HepG2 (cell line): ENCODE measurements around the gene WDR19. TPM values are rescaled to one million over a fixed set of nuclear protein-coding genes. Genes with fewer than 3 reads are reported as not detected.

ENCODE experiments used
- ARNT2 ChIP-seq: sonication (generic); formaldehyde crosslinking; IDR thresholded peaks from 2 replicates; pipeline ENCODE4 v1.8.0; 2022; ENCODE audit warnings: mild to moderate bottlenecking, low read depth, missing genetic modification reagents, moderate library complexity
- ATF4 ChIP-seq, 2 experiments: fragments of 450-650 bp in 1 of 2; sonication (generic) in 1 of 2; formaldehyde crosslinking; IDR thresholded peaks; 2 replicates each; pipeline versions ENCODE4 v1.5.0 to v1.8.0; 2020 to 2022; ENCODE audit warnings: mild to moderate bottlenecking in 1 of 2, missing genetic modification reagents in 1 of 2
- FOXA1 ChIP-seq, 2 experiments: fragments of 450-650 bp in 1 of 2; sonication (generic) in 1 of 2; formaldehyde crosslinking in 1 of 2; IDR thresholded peaks; 2 replicates each; pipeline versions ENCODE4 v1.4.0 to v1.6.1; 2016 to 2020; ENCODE audit warnings: missing genetic modification reagents in 1 of 2
- HHEX ChIP-seq: IDR thresholded peaks from 2 replicates; pipeline ENCODE4 v1.6.1; 2016; ENCODE audit warnings: control low read depth
- JARID2 ChIP-seq: sonication (generic); formaldehyde crosslinking; IDR thresholded peaks from 2 replicates; pipeline ENCODE4 v1.8.1; 2023; ENCODE audit warnings: missing genetic modification reagents, inconsistent platforms; ENCODE audit not compliant: insufficient replicate concordance
- KLF9 ChIP-seq: IDR thresholded peaks from 2 replicates; pipeline ENCODE4 v1.6.1; 2016; ENCODE audit warnings: low read depth
- UBTF ChIP-seq: sonication (generic); formaldehyde crosslinking; IDR thresholded peaks from 2 replicates; pipeline ENCODE4 v1.4.0; 2020; ENCODE audit warnings: mild to moderate bottlenecking, missing genetic modification reagents
- WIZ ChIP-seq: sonication (generic); formaldehyde crosslinking; IDR thresholded peaks from 2 replicates; pipeline ENCODE4 v1.5.1; 2020; ENCODE audit warnings: mild to moderate bottlenecking, missing genetic modification reagents
- ZBTB37 ChIP-seq: sonication (generic); formaldehyde crosslinking; IDR thresholded peaks from 2 replicates; pipeline ENCODE4 v1.4.0; 2020; ENCODE audit warnings: mild to moderate bottlenecking, missing genetic modification reagents
- ZNF230 ChIP-seq: sonication (generic); formaldehyde crosslinking; IDR thresholded peaks from 2 replicates; pipeline ENCODE4 v1.4.0; 2020; ENCODE audit warnings: mild to moderate bottlenecking, missing genetic modification reagents
- ZNF274 ChIP-seq: sonication (generic); formaldehyde crosslinking; IDR thresholded peaks from 2 replicates; pipeline ENCODE4 v1.5.1; 2020; ENCODE audit warnings: mild to moderate bottlenecking, missing genetic modification reagents
- ZNF282 ChIP-seq: fragments of 450-650 bp; IDR thresholded peaks from 2 replicates; pipeline ENCODE4 v1.6.1; 2018; ENCODE audit not compliant: partially characterized antibody
- ZNF556 ChIP-seq: sonication (generic); formaldehyde crosslinking; IDR thresholded peaks from 2 replicates; pipeline ENCODE4 v1.4.0; 2020; ENCODE audit warnings: mild to moderate bottlenecking, missing genetic modification reagents, borderline replicate concordance
- ZNF841 ChIP-seq: sonication (generic); formaldehyde crosslinking; IDR thresholded peaks from 2 replicates; pipeline ENCODE4 v1.8.1; 2023; ENCODE audit warnings: missing genetic modification reagents, borderline replicate concordance
- ZUFSP ChIP-seq: sonication (generic); formaldehyde crosslinking; IDR thresholded peaks from 2 replicates; pipeline ENCODE4 v1.9.0; 2021; ENCODE audit warnings: missing genetic modification reagents, mild to moderate bottlenecking, borderline replicate concordance
- polyA plus RNA-seq, 8 experiments: library from polyadenylated mRNA; depleted of rRNA in 3 of 8; stranded (reverse) in 7 of 8; unstranded in 1 of 8; fragments of >200 nt; fragmentation: Illumina TruSeq in 4 of 8; extraction: Trizol in 4 of 8; gene quantifications; 2 replicates each; pipeline versions ENCODE4 v1.2.1 to v1.2.3, GENCODE V29; 2011 to 2016; ENCODE audit warnings: low read depth in 4 of 8, missing spikeins in 1 of 8, mixed read lengths in 1 of 8; ENCODE audit not compliant: insufficient read depth in 1 of 8
- total RNA-seq, 5 experiments: library from RNA; depleted of rRNA; stranded (reverse); fragments of >200 nt; fragmentation: Illumina TruSeq; extraction: Trizol; gene quantifications; 2 replicates each; pipeline ENCODE4 v1.2.3, GENCODE V29; 2016; ENCODE audit warnings: low read depth in 1 of 5
- TF ChIP-seq, protein P1 (sequence below): sonication (generic); formaldehyde crosslinking; IDR thresholded peaks from 2 replicates; pipeline ENCODE4 v1.8.0; 2022; ENCODE audit warnings: mild to moderate bottlenecking, missing genetic modification reagents
- TF ChIP-seq, protein P2 (sequence below): sonication (generic); formaldehyde crosslinking; IDR thresholded peaks from 2 replicates; pipeline ENCODE4 v1.4.0; 2020; ENCODE audit warnings: mild to moderate bottlenecking, missing genetic modification reagents

WDR19 gene
- total and polyA plus RNA-seq, 2 of the 13 experiments (the other 11 are each of a cell fraction or from before 2014, with no cell fraction given), result 22.9 to 34.1 TPM

DNA sequence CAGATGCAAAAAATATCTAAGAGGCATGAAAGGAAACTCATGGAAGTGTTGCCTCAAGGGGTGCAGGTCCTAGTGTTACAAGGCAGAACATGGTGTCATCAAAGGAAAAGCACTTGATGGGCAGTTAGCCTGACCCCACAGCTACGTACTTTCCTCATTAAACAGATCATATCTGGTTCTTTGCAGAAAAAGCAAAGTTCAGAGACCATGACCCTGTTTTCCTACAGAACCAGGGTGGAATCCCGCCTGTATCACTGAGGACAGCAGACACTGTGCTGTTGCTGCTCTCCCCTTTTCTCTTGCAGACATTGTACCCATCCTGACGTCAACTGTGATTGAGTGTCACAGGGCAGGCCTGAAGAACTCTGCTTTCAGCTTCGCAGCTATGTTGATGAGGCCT is 92.2 kb downstream of the WDR19 start (continued):
- TF ChIP-seq ZBTB37 (CRISPR knock-in tag) (no peak), JARID2 (no peak), ZNF841 (no peak), HHEX (CRISPR knock-in tag) (no peak), ZUFSP (no peak), ZNF274 (CRISPR knock-in tag) (no peak), WIZ (CRISPR knock-in tag) (no peak), ZNF556 (CRISPR knock-in tag) (peak; percentile 79; the same call in 1 of the 2 replicates), ZNF230 (CRISPR knock-in tag) (no peak), UBTF (no peak), ZNF282 (no peak), KLF9 (CRISPR knock-in tag) (no peak), ARNT2 (CRISPR knock-in tag) (no peak), ATF4 (CRISPR knock-in tag; IDR thresholded peaks at IDR 0.05) (no peak), FOXA1 (IDR thresholded peaks at IDR 0.05) (no peak), FOXA1 (CRISPR knock-in tag; IDR thresholded peaks at IDR 0.05) (no peak)
- TF ChIP-seq, protein P1, sequence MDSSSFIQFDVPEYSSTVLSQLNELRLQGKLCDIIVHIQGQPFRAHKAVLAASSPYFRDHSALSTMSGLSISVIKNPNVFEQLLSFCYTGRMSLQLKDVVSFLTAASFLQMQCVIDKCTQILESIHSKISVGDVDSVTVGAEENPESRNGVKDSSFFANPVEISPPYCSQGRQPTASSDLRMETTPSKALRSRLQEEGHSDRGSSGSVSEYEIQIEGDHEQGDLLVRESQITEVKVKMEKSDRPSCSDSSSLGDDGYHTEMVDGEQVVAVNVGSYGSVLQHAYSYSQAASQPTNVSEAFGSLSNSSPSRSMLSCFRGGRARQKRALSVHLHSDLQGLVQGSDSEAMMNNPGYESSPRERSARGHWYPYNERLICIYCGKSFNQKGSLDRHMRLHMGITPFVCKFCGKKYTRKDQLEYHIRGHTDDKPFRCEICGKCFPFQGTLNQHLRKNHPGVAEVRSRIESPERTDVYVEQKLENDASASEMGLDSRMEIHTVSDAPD, result no peak
- TF ChIP-seq, protein P2, sequence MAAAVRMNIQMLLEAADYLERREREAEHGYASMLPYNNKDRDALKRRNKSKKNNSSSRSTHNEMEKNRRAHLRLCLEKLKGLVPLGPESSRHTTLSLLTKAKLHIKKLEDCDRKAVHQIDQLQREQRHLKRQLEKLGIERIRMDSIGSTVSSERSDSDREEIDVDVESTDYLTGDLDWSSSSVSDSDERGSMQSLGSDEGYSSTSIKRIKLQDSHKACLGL (CRISPR knock-in tag), result no peak
